ENCODE data around the gene GYPC. TPM values are rescaled to one million over a fixed set of nuclear protein-coding genes. Genes with fewer than 3 reads are reported as not detected.
"Not testable (repeated sequence)": the region's sequence is repeated elsewhere in the genome, so short reads cannot be mapped to it uniquely, and the experiment has no call there.

The GYPC gene
- total RNA-seq, 1 experiment from 2014 or later, result 13.6 TPM

DNA sequence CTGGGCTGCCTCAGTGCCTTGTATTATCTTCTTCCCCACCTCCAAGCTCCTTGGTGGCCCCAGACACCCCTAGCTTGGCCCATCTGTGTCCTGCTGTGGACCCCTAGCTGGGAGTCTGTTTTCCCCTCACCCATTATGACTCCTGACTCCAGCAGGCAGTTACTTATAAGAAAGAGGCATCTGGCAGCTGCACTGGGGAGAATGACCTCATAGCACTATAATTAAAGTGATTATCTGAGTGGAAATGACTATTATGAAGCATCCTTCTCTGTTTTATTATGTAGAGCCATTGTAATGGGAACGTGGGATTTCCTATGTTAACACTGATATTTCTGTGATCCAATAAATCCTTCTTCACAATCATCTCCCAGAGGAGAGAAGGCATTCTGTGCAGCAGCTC, 36.3 kb downstream of the GYPC start:
- not testable (repeated sequence) for H3K4me2 ChIP-seq (ENCODE audit: insufficient read depth, insufficient read length, low read length); H3K27ac ChIP-seq (ENCODE audit: insufficient read length, low read depth, low read length); H3K23ac ChIP-seq (ENCODE audit: insufficient read length, low read depth, low read length); H2BK20ac ChIP-seq (ENCODE audit: low read depth, low read length, poor library complexity, severe bottlenecking); H3K14ac ChIP-seq (ENCODE audit: insufficient read depth, low read length); H2BK12ac ChIP-seq (ENCODE audit: insufficient read length, low read depth, low read length); H3K9ac ChIP-seq (ENCODE audit: extremely low read depth, insufficient read length, low read length); H2AK5ac ChIP-seq (ENCODE audit: insufficient read length, low read length); H4K91ac ChIP-seq (ENCODE audit: insufficient read length, low read depth, low read length); H3K56ac ChIP-seq (ENCODE audit: insufficient read length, low read depth, low read length); H3K4ac ChIP-seq (ENCODE audit: low read depth, low read length); H3K18ac ChIP-seq (ENCODE audit: insufficient read length, low read depth, low read length); H3K4me3 Mint-ChIP-seq; DNase-seq; H4K20me1 ChIP-seq (ENCODE audit: control insufficient read depth, insufficient read depth, insufficient read length); H3K9me3 ChIP-seq (ENCODE audit: control insufficient read depth, low read depth, low read length); H3T11ph ChIP-seq (ENCODE audit: low read length); H2BK15ac ChIP-seq (ENCODE audit: low read depth, low read length); H3K79me2 ChIP-seq (ENCODE audit: insufficient read depth, low read length); H3K4me1 ChIP-seq (ENCODE audit: insufficient read depth, low read length); H4K8ac ChIP-seq (replicated peaks; ENCODE audit: insufficient read length, low read depth, low read length); H3K27me3 ChIP-seq (ENCODE audit: insufficient read depth, low read length); H3K79me1 ChIP-seq (ENCODE audit: insufficient read depth, low read depth, low read length, poor library complexity, severe bottlenecking); H2AFZ ChIP-seq (ENCODE audit: low read length); H4K5ac ChIP-seq (ENCODE audit: insufficient read length, low read depth, low read length); H2BK5ac ChIP-seq (ENCODE audit: insufficient read length, low read length); H3K27me3 Mint-ChIP-seq (ENCODE audit: low read depth); H3K23me2 ChIP-seq (ENCODE audit: insufficient read length, low read depth, low read length, poor library complexity, severe bottlenecking); H3K4me1 Mint-ChIP-seq; H2BK120ac ChIP-seq (ENCODE audit: low read depth, low read length, poor library complexity, severe bottlenecking)
- peak overlapping the region in 1 of 3 experiments; percentile 74; a peak in 1 of 7 replicates for H3K27ac Mint-ChIP-seq
- H3K9me3 Mint-ChIP-seq, result peaks cover 25 to 32% of the 10 kb centered on the region in 2 experiments
- H3K36me3 Mint-ChIP-seq (ENCODE audit: insufficient read depth in 1 of 3, low read depth in 3 of 3), result peaks cover 26 to 38% (median 33%) of the 10 kb centered on the region in 3 experiments; a peak in 6 of 7 replicates
- no CpG with 5 or more reads among the region's 1 CpG for WGBS (ENCODE audit: extremely low coverage, insufficient read length, low lambda C conversion rate)

DNA sequence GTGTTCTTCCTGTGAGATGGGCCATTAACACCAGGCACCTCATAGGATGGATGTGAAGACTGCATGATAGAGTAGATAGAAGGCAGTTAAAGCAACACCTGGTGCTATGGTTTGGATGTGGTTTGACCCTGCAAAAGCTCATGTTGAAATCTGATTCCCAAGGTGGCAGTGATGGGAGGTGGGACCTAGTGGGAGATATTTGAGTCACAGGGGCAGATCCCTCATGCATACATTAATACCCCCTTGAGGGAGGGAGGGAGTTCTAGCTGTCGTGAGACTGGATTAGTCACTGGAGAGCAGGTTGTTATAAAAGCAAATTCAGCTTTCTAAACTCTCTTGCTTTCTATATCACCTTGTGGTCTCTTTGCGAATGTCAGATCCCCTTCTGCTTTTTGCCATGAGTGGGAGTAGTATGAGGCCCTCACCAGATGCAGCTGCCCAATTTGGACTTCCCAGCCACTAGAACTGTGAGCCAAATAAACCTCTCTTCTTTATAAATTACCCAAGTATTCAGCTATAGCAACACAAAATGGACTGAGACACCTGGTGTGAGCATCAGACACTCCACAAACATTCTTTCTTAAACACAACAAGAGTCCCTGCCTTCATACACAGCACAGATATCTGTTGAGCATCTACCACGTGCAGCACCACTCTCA, 37.1 kb downstream of the GYPC start:
- not testable (repeated sequence) for H4K8ac ChIP-seq (replicated peaks; ENCODE audit: insufficient read length, low read depth, low read length); H4K20me1 ChIP-seq (ENCODE audit: control insufficient read depth, insufficient read depth, insufficient read length); H2BK120ac ChIP-seq (ENCODE audit: low read depth, low read length, poor library complexity, severe bottlenecking); DNase-seq; H4K5ac ChIP-seq (ENCODE audit: insufficient read length, low read depth, low read length); H2BK20ac ChIP-seq (ENCODE audit: low read depth, low read length, poor library complexity, severe bottlenecking); H3K9ac ChIP-seq (ENCODE audit: extremely low read depth, insufficient read length, low read length); H3K14ac ChIP-seq (ENCODE audit: insufficient read depth, low read length); H3K23ac ChIP-seq (ENCODE audit: insufficient read length, low read depth, low read length); H3K27ac Mint-ChIP-seq; H3T11ph ChIP-seq (ENCODE audit: low read length); H2AK5ac ChIP-seq (ENCODE audit: insufficient read length, low read length); H3K4me3 Mint-ChIP-seq; H2BK12ac ChIP-seq (ENCODE audit: insufficient read length, low read depth, low read length); H3K4ac ChIP-seq (ENCODE audit: low read depth, low read length); H3K4me1 ChIP-seq (ENCODE audit: insufficient read depth, low read length); H2AFZ ChIP-seq (ENCODE audit: low read length); H3K9me3 ChIP-seq (ENCODE audit: control insufficient read depth, low read depth, low read length); H2BK15ac ChIP-seq (ENCODE audit: low read depth, low read length); H3K79me1 ChIP-seq (ENCODE audit: insufficient read depth, low read depth, low read length, poor library complexity, severe bottlenecking); H3K27me3 ChIP-seq (ENCODE audit: insufficient read depth, low read length); H3K27me3 Mint-ChIP-seq (ENCODE audit: low read depth); H3K18ac ChIP-seq (ENCODE audit: insufficient read length, low read depth, low read length); H4K91ac ChIP-seq (ENCODE audit: insufficient read length, low read depth, low read length); H3K4me2 ChIP-seq (ENCODE audit: insufficient read depth, insufficient read length, low read length); H3K56ac ChIP-seq (ENCODE audit: insufficient read length, low read depth, low read length); H3K79me2 ChIP-seq (ENCODE audit: insufficient read depth, low read length); H2BK5ac ChIP-seq (ENCODE audit: insufficient read length, low read length); H3K23me2 ChIP-seq (ENCODE audit: insufficient read length, low read depth, low read length, poor library complexity, severe bottlenecking); H3K27ac ChIP-seq (ENCODE audit: insufficient read length, low read depth, low read length)
- H3K9me3 Mint-ChIP-seq, result peaks cover 25 to 32% of the 10 kb centered on the region in 2 experiments
- peaks cover 0 to 10% of the 10 kb centered on the region in 2 experiments; a peak in 2 of 4 replicates for H3K4me1 Mint-ChIP-seq
- no CpG with 5 or more reads among the region's 3 CpGs for WGBS (ENCODE audit: extremely low coverage, insufficient read length, low lambda C conversion rate)
- peaks cover 26 to 38% (median 33%) of the 10 kb centered on the region in 3 experiments; a peak in 6 of 7 replicates for H3K36me3 Mint-ChIP-seq (ENCODE audit: insufficient read depth in 1 of 3, low read depth in 3 of 3)
